ENCODE results near the gene SCN7A. TPM values are rescaled to one million over a fixed set of nuclear protein-coding genes. Genes with fewer than 3 reads are reported as not detected.

Gene SCN7A
- total RNA-seq: 1.6 TPM

GRCh38 chr2:166494140-166494624 lies at the start of gene SCN7A:
Gene SCN7A (minus strand): TSS chr2:166494249. CDS start chr2:166477696, 16,553 bp downstream.
- FAIRE-seq: no peak
- DNase-seq (ENCODE audit: low spot score in 2 of 2): peak in 1 of 2 donors; percentile 8

GRCh38 chr2:166539340-166540162 lies 45.5 kb upstream of the SCN7A start:
- DNase-seq (ENCODE audit: low spot score in 2 of 2) (peak; percentile 2 to 16), FAIRE-seq (peak; percentile 71)

- DNase-seq (ENCODE audit: low spot score in 2 of 2) (no peak), FAIRE-seq (no peak)
These were observed 42.1 kb upstream of the SCN7A start for GRCh38 chr2:166536111-166536510.

GRCh38 chr2:166521155-166521554 lies 27.1 kb upstream of the SCN7A start:
- FAIRE-seq (no peak), DNase-seq (ENCODE audit: low spot score in 2 of 2) (no peak)

GRCh38 chr2:166520604-166521003 lies 26.6 kb upstream of the SCN7A start:
- DNase-seq (ENCODE audit: low spot score in 2 of 2) (no peak), FAIRE-seq (no peak)

- DNase-seq (ENCODE audit: low spot score in 2 of 2): no peak
- FAIRE-seq: no peak
These were observed 25.4 kb upstream of the SCN7A start for GRCh38 chr2:166519391-166519962.

- no peak for DNase-seq (ENCODE audit: low spot score in 2 of 2)
- FAIRE-seq: no peak
These were observed 24.8 kb upstream of the SCN7A start for GRCh38 chr2:166518634-166519390.

GRCh38 chr2:166517533-166518061 lies 23.5 kb upstream of the SCN7A start:
- FAIRE-seq (no peak), DNase-seq (ENCODE audit: low spot score in 2 of 2) (no peak)

- DNase-seq (ENCODE audit: low spot score in 2 of 2) (no peak), FAIRE-seq (no peak)
These were observed 22.8 kb upstream of the SCN7A start for GRCh38 chr2:166516712-166517303.

- FAIRE-seq (no peak), DNase-seq (ENCODE audit: low spot score in 2 of 2) (no peak)
These were observed 19.9 kb upstream of the SCN7A start for GRCh38 chr2:166513952-166514351.

GRCh38 chr2:166499281-166499680 lies 5.2 kb upstream of the SCN7A start:
- DNase-seq (ENCODE audit: low spot score in 2 of 2) (no peak), FAIRE-seq (no peak)

- no peak for FAIRE-seq
- no peak for DNase-seq (ENCODE audit: low spot score in 2 of 2)
These were observed 2.6 kb downstream of the SCN7A start for GRCh38 chr2:166491461-166491860.

- no peak for DNase-seq (ENCODE audit: low spot score in 2 of 2)
- no peak for FAIRE-seq
These were observed 6.9 kb downstream of the SCN7A start for GRCh38 chr2:166487171-166487570.

GRCh38 chr2:166485558-166486178 lies 8.4 kb downstream of the SCN7A start:
- DNase-seq (ENCODE audit: low spot score in 2 of 2) (no peak), FAIRE-seq (no peak)

GRCh38 chr2:166472332-166472731 lies 21.7 kb downstream of the SCN7A start:
- FAIRE-seq: no peak
- no peak for DNase-seq (ENCODE audit: low spot score in 2 of 2)

GRCh38 chr2:166468124-166469024 lies 25.7 kb downstream of the SCN7A start:
- no peak for DNase-seq (ENCODE audit: low spot score in 2 of 2)
- FAIRE-seq: peak; percentile 40

- no peak for FAIRE-seq
- DNase-seq (ENCODE audit: low spot score in 2 of 2): no peak
These were observed 29.9 kb downstream of the SCN7A start for GRCh38 chr2:166464187-166464586.

- FAIRE-seq (no peak), DNase-seq (ENCODE audit: low spot score in 2 of 2) (no peak)
These were observed 30.4 kb downstream of the SCN7A start for GRCh38 chr2:166463640-166464039.

GRCh38 chr2:166458674-166459073 lies 35.4 kb downstream of the SCN7A start:
- FAIRE-seq: no peak
- no peak for DNase-seq (ENCODE audit: low spot score in 2 of 2)

Data from frontal cortex (tissue), 4 donors.